Activated CD4-positive, CD25-positive, alpha-beta regulatory T cell treated with anti-CD3 and anti-CD28 coated beads, Interleukin-2, amount 50 U/mL, for 16 hours (primary cell): Measurements from ENCODE around the gene DNAJB5.

Experiments used
- DNase-seq: peaks from one replicate; pipeline ENCODE4 v3.0.0-alpha.2; 2020; ENCODE audit warnings: low read depth, low spot score

Gene DNAJB5

GRCh38 chr9:34984049-34984448 is 5.5 kb upstream of the DNAJB5 start:
- no peak for DNase-seq

- no peak for DNase-seq
These were observed 4.1 kb upstream of the DNAJB5 start for GRCh38 chr9:34985311-34985899.

GRCh38 chr9:34986540-34987047 is 3.0 kb upstream of the DNAJB5 start:
- no peak for DNase-seq

GRCh38 chr9:34987160-34987901 is 2.2 kb upstream of the DNAJB5 start:
- DNase-seq, result no peak

- no peak for DNase-seq
These were observed 1.1 kb upstream of the DNAJB5 start for GRCh38 chr9:34988218-34989002.

GRCh38 chr9:34989946-34990635 is 546 bp downstream of the DNAJB5 start:
- no peak for DNase-seq

GRCh38 chr9:34990908-34991606 is 1.5 kb downstream of the DNAJB5 start:
- DNase-seq, result no peak

- no peak for DNase-seq
These were observed 2.2 kb downstream of the DNAJB5 start for GRCh38 chr9:34991607-34992375.

GRCh38 chr9:34992376-34992951 is 2.9 kb downstream of the DNAJB5 start:
- DNase-seq, result no peak

- no peak for DNase-seq
These were observed 4.1 kb downstream of the DNAJB5 start for GRCh38 chr9:34993502-34994259.

GRCh38 chr9:34994260-34994899 is 4.8 kb downstream of the DNAJB5 start:
- no peak for DNase-seq

GRCh38 chr9:34994900-34995669 is 5.5 kb downstream of the DNAJB5 start:
- DNase-seq, result no peak

GRCh38 chr9:34995670-34996060 is 6.1 kb downstream of the DNAJB5 start:
- DNase-seq, result no peak

- DNase-seq, result no peak
These were observed 6.8 kb downstream of the DNAJB5 start for GRCh38 chr9:34996181-34996904.

GRCh38 chr9:34996905-34997279 is 7.3 kb downstream of the DNAJB5 start:
- no peak for DNase-seq

- no peak for DNase-seq
These were observed 7.8 kb downstream of the DNAJB5 start for GRCh38 chr9:34997379-34997781.

- no peak for DNase-seq
These were observed 8.7 kb downstream of the DNAJB5 start for GRCh38 chr9:34998266-34998665.
